Epithelial cell of esophagus (primary cell): ENCODE results near the gene MGRN1.

Experiments
- DNase-seq: peaks from one replicate; pipeline ENCODE4 v3.0.0; 2010; ENCODE audit warnings: low read depth
- H3K4me3 ChIP-seq: 2 replicates; pipeline ENCODE4 v1.5.1; 2011; ENCODE audit warnings: mild to moderate bottlenecking, low read length, control low read depth
- TF ChIP-seq, protein P1 (sequence below): IDR thresholded peaks from 2 replicates; pipeline ENCODE4 v1.5.1; 2011; ENCODE audit warnings: low read depth, mild to moderate bottlenecking, low read length, control low read depth, inconsistent platforms; ENCODE audit not compliant: insufficient read depth; ENCODE audit errors: missing control alignments

MGRN1 gene

DNA sequence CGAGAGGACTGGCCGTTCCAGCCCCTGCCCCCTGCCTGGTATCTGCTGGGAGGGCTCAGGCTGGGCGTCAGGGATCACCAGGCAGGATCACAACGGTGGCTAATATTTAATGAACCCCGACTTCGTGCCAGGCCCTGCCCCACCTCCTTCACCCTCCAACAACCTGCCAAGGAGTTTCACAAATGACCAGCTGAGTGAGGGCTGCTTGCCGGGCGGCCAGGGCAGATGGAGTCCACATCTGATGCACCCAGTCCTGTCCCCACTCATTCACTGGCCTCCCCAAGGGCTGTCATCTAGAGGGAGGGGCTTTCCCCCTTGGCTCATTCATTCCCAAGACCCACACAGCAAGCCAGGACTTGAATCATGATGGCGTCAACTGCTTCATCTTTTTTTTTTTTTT lies 27.5 kb upstream of the MGRN1 start:
- DNase-seq = peak; percentile 95
- TF ChIP-seq, protein P1, sequence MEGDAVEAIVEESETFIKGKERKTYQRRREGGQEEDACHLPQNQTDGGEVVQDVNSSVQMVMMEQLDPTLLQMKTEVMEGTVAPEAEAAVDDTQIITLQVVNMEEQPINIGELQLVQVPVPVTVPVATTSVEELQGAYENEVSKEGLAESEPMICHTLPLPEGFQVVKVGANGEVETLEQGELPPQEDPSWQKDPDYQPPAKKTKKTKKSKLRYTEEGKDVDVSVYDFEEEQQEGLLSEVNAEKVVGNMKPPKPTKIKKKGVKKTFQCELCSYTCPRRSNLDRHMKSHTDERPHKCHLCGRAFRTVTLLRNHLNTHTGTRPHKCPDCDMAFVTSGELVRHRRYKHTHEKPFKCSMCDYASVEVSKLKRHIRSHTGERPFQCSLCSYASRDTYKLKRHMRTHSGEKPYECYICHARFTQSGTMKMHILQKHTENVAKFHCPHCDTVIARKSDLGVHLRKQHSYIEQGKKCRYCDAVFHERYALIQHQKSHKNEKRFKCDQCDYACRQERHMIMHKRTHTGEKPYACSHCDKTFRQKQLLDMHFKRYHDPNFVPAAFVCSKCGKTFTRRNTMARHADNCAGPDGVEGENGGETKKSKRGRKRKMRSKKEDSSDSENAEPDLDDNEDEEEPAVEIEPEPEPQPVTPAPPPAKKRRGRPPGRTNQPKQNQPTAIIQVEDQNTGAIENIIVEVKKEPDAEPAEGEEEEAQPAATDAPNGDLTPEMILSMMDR = no peak

DNA sequence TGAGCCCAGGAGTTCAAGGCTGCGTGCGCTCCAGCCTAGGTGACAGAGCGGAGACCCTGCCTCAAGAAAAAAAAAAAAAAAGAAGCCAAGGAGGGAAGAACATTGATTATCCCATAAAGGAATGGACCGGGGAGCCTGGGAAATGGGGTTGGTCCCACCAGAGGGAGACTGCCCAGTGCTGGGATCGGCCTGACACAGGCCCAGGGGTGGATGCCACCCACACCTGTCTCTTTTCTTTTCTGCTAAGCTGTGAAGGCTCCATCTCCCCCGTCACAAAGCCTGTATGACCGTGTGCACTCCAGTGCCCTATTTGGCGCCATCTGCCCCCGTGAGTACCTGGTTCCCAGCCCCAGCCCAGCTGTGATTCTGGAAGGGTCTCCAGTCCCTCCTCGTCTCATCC lies 25.6 kb upstream of the MGRN1 start:
- DNase-seq = no peak
- no peak overlapping the region for H3K4me3 ChIP-seq
- TF ChIP-seq, protein P1 = no peak

More for the DNA sequence above, 27.5 kb upstream of the MGRN1 start:
- no peak overlapping the region for H3K4me3 ChIP-seq

DNA sequence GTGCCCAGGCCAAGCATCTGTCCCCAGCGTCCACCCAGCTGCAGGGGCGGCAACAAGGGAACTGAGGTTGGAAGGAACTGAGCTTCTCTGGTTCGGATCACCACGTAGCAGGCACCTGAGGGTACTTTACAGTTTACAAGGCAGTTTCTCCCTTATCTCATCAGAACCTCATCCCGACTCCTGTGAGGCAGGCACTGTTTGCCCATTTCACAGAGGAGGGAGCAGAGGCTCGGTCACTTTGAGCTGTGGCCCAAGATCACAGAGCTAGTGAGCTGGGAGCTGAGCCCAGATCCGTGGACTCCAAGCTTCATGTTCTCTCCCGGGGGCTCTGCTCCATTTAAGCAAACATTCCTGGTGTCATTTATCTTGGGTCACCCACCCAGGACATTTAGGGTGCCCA lies 25.1 kb upstream of the MGRN1 start:
- no peak for DNase-seq
- no peak overlapping the region for H3K4me3 ChIP-seq
- TF ChIP-seq, protein P1 = no peak

- H3K4me3 ChIP-seq = no peak overlapping the region
- DNase-seq = peak; percentile 33
- TF ChIP-seq, protein P1 = no peak
These were observed 23.4 kb upstream of the MGRN1 start for GRCh38 chr16:4601036-4601863.

- TF ChIP-seq, protein P1 = no peak
- no peak for DNase-seq
- no peak overlapping the region for H3K4me3 ChIP-seq
These were observed 22.8 kb upstream of the MGRN1 start for GRCh38 chr16:4601864-4602186.

DNA sequence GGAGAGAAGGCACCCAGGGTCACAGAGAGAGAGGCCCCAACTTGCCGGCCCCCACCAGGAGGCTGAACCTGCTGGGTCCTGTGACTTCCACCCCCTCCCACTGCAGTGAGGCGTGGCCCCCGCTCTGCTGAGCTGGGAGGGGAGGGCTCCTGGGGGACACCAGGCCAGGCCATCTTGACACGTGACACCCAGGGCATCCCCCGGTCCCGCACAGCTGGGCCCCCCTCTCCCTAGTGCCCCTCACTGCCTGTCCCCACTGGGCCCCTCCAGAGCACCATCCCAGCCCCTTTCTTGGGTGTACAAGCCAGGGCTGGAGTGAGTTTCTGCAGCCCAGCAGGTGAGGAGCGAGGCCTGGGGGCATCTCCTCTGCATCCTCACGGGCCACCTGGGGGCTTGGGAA lies 22.3 kb upstream of the MGRN1 start:
- H3K4me3 ChIP-seq = no peak overlapping the region
- TF ChIP-seq, protein P1 = no peak
- no peak for DNase-seq

DNA sequence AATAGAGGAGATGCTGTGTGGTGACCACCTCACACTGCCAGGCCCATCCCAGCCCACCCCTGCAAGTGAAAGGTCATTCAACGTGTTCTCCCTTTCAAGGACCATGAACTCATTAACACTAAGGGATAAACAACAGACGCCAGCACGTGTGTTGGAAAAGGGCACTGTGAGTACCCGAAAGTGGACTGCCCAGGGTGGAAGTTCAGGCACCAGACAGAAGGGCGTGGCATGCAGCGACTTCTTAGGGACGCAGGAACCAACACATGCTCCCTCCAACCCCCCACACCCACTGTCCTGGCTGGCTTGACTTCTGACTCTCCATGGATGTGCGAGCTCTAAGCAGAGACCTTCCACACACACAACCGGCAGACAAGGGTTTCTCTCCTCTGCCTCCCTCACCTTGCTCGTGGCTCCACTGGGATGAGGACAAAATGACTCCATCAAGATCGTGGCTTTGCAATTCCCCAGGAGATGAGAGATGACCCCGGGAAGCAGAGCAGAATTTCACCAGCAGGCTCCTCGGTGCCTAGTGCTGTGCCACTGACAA lies 20.9 kb upstream of the MGRN1 start:
- no peak for DNase-seq
- TF ChIP-seq, protein P1 = no peak
- H3K4me3 ChIP-seq = no peak overlapping the region
